Neutrophil (primary cell): ENCODE results near the gene DNAJB6.

Experiments
- H3K27ac ChIP-seq: fragments of 200-600 bp; sonication (generic); 2 replicates; pipeline ENCODE4 v1.5.1; 2016; ENCODE audit warnings: mild to moderate bottlenecking, moderate library complexity
- H3K27me3 ChIP-seq: fragments of 200-600 bp; sonication (generic); 2 replicates; pipeline ENCODE4 v1.6.0; 2016; ENCODE audit warnings: mild to moderate bottlenecking
- H3K36me3 ChIP-seq: fragments of 200-600 bp; sonication (generic); 2 replicates; pipeline ENCODE4 v1.5.1; 2017
- H3K4me1 ChIP-seq, 2 experiments: fragments of 200-600 bp in 1 of 2; sonication (generic) in 1 of 2; 1 replicate in 1 of 2; 2 replicates in 1 of 2; pipeline versions ENCODE4 v1.5.1 to v1.6.1; 2013 to 2016; ENCODE audit warnings: low read depth in 1 of 2, low read length in 1 of 2, mild to moderate bottlenecking in 1 of 2, moderate library complexity in 1 of 2; ENCODE audit not compliant: control insufficient read depth in 1 of 2, insufficient read depth in 1 of 2
- H3K4me3 ChIP-seq, 2 experiments: fragments of 200-600 bp in 1 of 2; sonication (generic) in 1 of 2; 1 replicate in 1 of 2; 2 replicates in 1 of 2; pipeline ENCODE4 v1.5.1; 2013 to 2016; ENCODE audit warnings: low read depth in 1 of 2, low read length in 1 of 2, mild to moderate bottlenecking in 1 of 2, moderate library complexity in 1 of 2
- H3K9me3 ChIP-seq: fragments of 200-600 bp; sonication (generic); 2 replicates; pipeline ENCODE4 v1.5.1; 2016
- CTCF ChIP-seq: fragments of 200-600 bp; sonication (generic); IDR thresholded peaks from 2 replicates; pipeline ENCODE4 v1.5.1; 2016; ENCODE audit warnings: antibody characterized with exemption

The DNAJB6 gene

GRCh38 chr7:157429680-157430224 is 92.9 kb downstream of the DNAJB6 start:
- H3K36me3 ChIP-seq = no peaks in the 10 kb centered on the region
- H3K4me3 ChIP-seq = no peak overlapping the region
- TF ChIP-seq CTCF = no peak
- H3K27me3 ChIP-seq = peaks cover 21% of the 10 kb centered on the region
- H3K27ac ChIP-seq = no peak overlapping the region
- peaks cover 8 to 11% of the 10 kb centered on the region in 2 experiments for H3K4me1 ChIP-seq
- H3K9me3 ChIP-seq = no peaks in the 10 kb centered on the region

GRCh38 chr7:157430721-157431120 is 93.9 kb downstream of the DNAJB6 start:
- Histone ChIP-seq H3K27me3 (peaks cover 23% of the 10 kb centered on the region), H3K27ac (no peak overlapping the region), H3K9me3 (no peaks in the 10 kb centered on the region), H3K36me3 (no peaks in the 10 kb centered on the region), H3K4me3 (no peak overlapping the region), H3K4me1 (peaks cover 8 to 11% of the 10 kb centered on the region in 2 experiments)
- no peak for TF ChIP-seq CTCF

- Histone ChIP-seq H3K36me3 (no peaks in the 10 kb centered on the region), H3K4me1 (peaks cover 8 to 11% of the 10 kb centered on the region in 2 experiments), H3K9me3 (no peaks in the 10 kb centered on the region), H3K4me3 (no peak overlapping the region), H3K27me3 (peaks cover 23% of the 10 kb centered on the region), H3K27ac (no peak overlapping the region)
- no peak for TF ChIP-seq CTCF
Measured at GRCh38 chr7:157431173-157431950, 94.6 kb downstream of the DNAJB6 start.

GRCh38 chr7:157431951-157432540 is 95.2 kb downstream of the DNAJB6 start:
- H3K9me3 ChIP-seq = no peaks in the 10 kb centered on the region
- H3K27ac ChIP-seq = no peak overlapping the region
- peaks cover 8 to 11% of the 10 kb centered on the region in 2 experiments for H3K4me1 ChIP-seq
- H3K4me3 ChIP-seq = no peak overlapping the region
- no peaks in the 10 kb centered on the region for H3K36me3 ChIP-seq
- TF ChIP-seq CTCF = no peak
- H3K27me3 ChIP-seq = peaks cover 23% of the 10 kb centered on the region

- H3K4me1 ChIP-seq = peaks cover 8 to 11% of the 10 kb centered on the region in 2 experiments
- no peaks in the 10 kb centered on the region for H3K9me3 ChIP-seq
- H3K27ac ChIP-seq = no peak overlapping the region
- peaks cover 27% of the 10 kb centered on the region for H3K27me3 ChIP-seq
- H3K4me3 ChIP-seq = peak overlapping the region; percentile 1 to 28
- no peaks in the 10 kb centered on the region for H3K36me3 ChIP-seq
- no peak for TF ChIP-seq CTCF
Measured at GRCh38 chr7:157432541-157432956, 95.7 kb downstream of the DNAJB6 start.
